ENCODE data around the gene IMP4. TPM values are rescaled to one million over a fixed set of nuclear protein-coding genes. Genes with fewer than 3 reads are reported as not detected.

Gene IMP4
- total and polyA plus RNA-seq, 2 of the 8 experiments (the other 6 are each of a cell fraction or from before 2014, with no cell fraction given): 96.8 to 194 TPM

GRCh38 chr2:130342533-130343275 lies at the start of gene IMP4 (continued):
- TF ChIP-seq USF2 (IDR thresholded peaks at IDR 0.05; ENCODE audit: low read length) (peak; percentile 86), ASH2L (IDR thresholded peaks at IDR 0.05; ENCODE audit: low read length) (peak; percentile 85), CTCF (IDR thresholded peaks at IDR 0.05; ENCODE audit: control extremely low read depth in 1 of 3, insufficient read depth in 1 of 3, low read depth in 1 of 3, low read length in 3 of 3) (peak; percentile 13 to 32 (median 29)), TAF7 (optimal IDR thresholded peaks at IDR 0.05; ENCODE audit: borderline replicate concordance, low read depth, low read length) (no peak)

Data from H1 (cell line).